K562 (cell line): ENCODE data around the gene COX14. TPM values are rescaled to one million over a fixed set of nuclear protein-coding genes. Genes with fewer than 3 reads are reported as not detected.

ENCODE experiments used
- ATAC-seq: fragments of 200-7000 bp; cut with Tn5 transposase; 3 replicates; pipeline ENCODE4 v1.9.1; 2020; ENCODE audit warnings: moderate library complexity
- BruUV-seq: library from RNA; stranded (reverse); fragments of 400-500 nt; replicated peaks from 2 replicates; lab custom pipeline; 2021; lab: Mats Ljungman, UMichigan
- CTCF ChIA-PET: fragments of 300-600 bp; formaldehyde crosslinking; extraction: SDS; loops from one replicate; lab custom pipeline; 2021; ENCODE audit warnings: low intra/inter-chr PET ratio; lab: Yijun Ruan, JAX
- POLR2A ChIA-PET: fragments of 300-600, 350-650 bp; sonication (Branson Sonifier 250); formaldehyde crosslinking; extraction: SDS; loops from one replicate; lab custom pipeline; 2021; ENCODE audit warnings: antibody characterized with exemption, inconsistent platforms; lab: Yijun Ruan, JAX
- DNase-seq, 4 experiments: peaks; one replicate each; pipeline versions ENCODE4 v3.0.0 to v3.0.0-alpha.2; 2011 to 2018; ENCODE audit warnings: low spot score in 3 of 4, mixed read lengths in 3 of 4; ENCODE audit errors: extremely low read depth in 1 of 4
- FAIRE-seq: peaks from 2 replicates; lab custom pipeline; 2011; peaks lifted over from hg19 to GRCh38; lab: Jason Lieb, UNC
- H2AFZ ChIP-seq: 2 replicates; pipeline ENCODE4 v1.6.0; 2011; ENCODE audit warnings: low read depth, low read length, control low read depth, inconsistent platforms
- H3K27ac ChIP-seq: fragments of 200-600 bp; 3 replicates; pipeline ENCODE4 v1.8.0; 2011; ENCODE audit warnings: low read depth, mild to moderate bottlenecking, control low read depth, inconsistent platforms, low read length, moderate library complexity, mixed read lengths; ENCODE audit errors: extremely low read depth
- H3K27me3 ChIP-seq, 2 experiments: fragments of 300-600 bp in 1 of 2; 2 replicates in 1 of 2; 3 replicates in 1 of 2; pipeline versions ENCODE4 v1.6.0 to v1.8.0; 2011; ENCODE audit warnings: inconsistent platforms in 2 of 2, low read length in 2 of 2, mild to moderate bottlenecking in 1 of 2, mixed read lengths in 1 of 2, moderate library complexity in 1 of 2; ENCODE audit not compliant: control insufficient read depth in 2 of 2, insufficient read depth in 2 of 2
- H3K36me3 ChIP-seq: fragments of 300-600 bp; 3 replicates; pipeline ENCODE4 v1.8.0; 2011; ENCODE audit warnings: mild to moderate bottlenecking, low read length, inconsistent platforms; ENCODE audit not compliant: control insufficient read depth, insufficient read depth
- H3K4me1 ChIP-seq, 2 experiments: fragments of 200-600 bp in 1 of 2; replicated peaks in 1 of 2; 2 replicates in 1 of 2; 3 replicates in 1 of 2; pipeline versions ENCODE4 v1.5.1 to v1.8.0; 2011; ENCODE audit warnings: inconsistent platforms in 2 of 2, low read length in 2 of 2, mild to moderate bottlenecking in 1 of 2, mixed read lengths in 1 of 2, moderate library complexity in 1 of 2; ENCODE audit not compliant: control insufficient read depth in 2 of 2, insufficient read depth in 2 of 2
- H3K4me2 ChIP-seq: 2 replicates; pipeline ENCODE4 v1.6.1; 2011; ENCODE audit warnings: low read length, control low read depth, inconsistent platforms, mixed read lengths; ENCODE audit not compliant: insufficient read depth
- H3K4me3 ChIP-seq: fragments of 200-600 bp; sonication (generic), shearing (Covaris generic); 2 replicates; pipeline ENCODE4 v1.5.1; 2016; ENCODE audit warnings: control low read depth, inconsistent platforms
- H3K79me2 ChIP-seq: fragments of 200-600 bp; 3 replicates; pipeline ENCODE4 v1.8.0; 2011; ENCODE audit warnings: low read length, inconsistent platforms; ENCODE audit not compliant: control insufficient read depth, insufficient read depth
- H3K9ac ChIP-seq, 2 experiments: 2 replicates each; pipeline versions ENCODE4 v1.6.0 to v1.6.1; 2011; ENCODE audit warnings: low read depth in 2 of 2, low read length in 2 of 2, control low read depth in 1 of 2, inconsistent platforms in 1 of 2, mild to moderate bottlenecking in 1 of 2, mixed read lengths in 1 of 2; ENCODE audit not compliant: insufficient read depth in 1 of 2
- H3K9me1 ChIP-seq: one replicate; pipeline ENCODE4 v1.6.0; 2011; ENCODE audit warnings: inconsistent platforms, mild to moderate bottlenecking, low read length, moderate library complexity; ENCODE audit not compliant: control insufficient read depth, insufficient read depth
- H3K9me3 ChIP-seq: replicated peaks from 2 replicates; pipeline ENCODE4 v1.5.1; 2011; ENCODE audit warnings: low read depth, low read length, inconsistent platforms; ENCODE audit not compliant: control insufficient read depth, insufficient read depth
- H4K20me1 ChIP-seq: replicated peaks from 2 replicates; pipeline ENCODE4 v1.6.1; 2011; ENCODE audit warnings: low read length, inconsistent platforms, mixed read lengths; ENCODE audit not compliant: control insufficient read depth, insufficient read depth
- HMGN3 ChIP-seq: IDR thresholded peaks from 2 replicates; pipeline ENCODE4 v1.6.1; 2011; ENCODE audit warnings: borderline replicate concordance, low read depth, mild to moderate bottlenecking, mixed read lengths, low read length; ENCODE audit not compliant: insufficient read length; ENCODE audit errors: extremely low read depth
- HNRNPL ChIP-seq: fragments of 200-400 bp; formaldehyde crosslinking; IDR thresholded peaks from 2 replicates; pipeline ENCODE4 v1.6.1; 2017; ENCODE audit warnings: low read depth, mild to moderate bottlenecking, low read length
- KLF1 ChIP-seq: fragments of 450-650 bp; IDR thresholded peaks from 2 replicates; pipeline ENCODE4 v1.6.1; 2016; ENCODE audit warnings: missing genetic modification characterization, missing compliant biosample characterization
- MBD2 ChIP-seq: sonication (generic); IDR thresholded peaks from 2 replicates; pipeline ENCODE4 v1.6.1; 2016; ENCODE audit warnings: low read depth, borderline replicate concordance
- POLR2A ChIP-seq: fragments of 450-650 bp; conservative IDR thresholded peaks from 2 replicates; pipeline ENCODE4 v1.6.1; 2016
- PTTG1 ChIP-seq: fragments of 450-650 bp; IDR thresholded peaks from 2 replicates; pipeline ENCODE4 v1.6.1; 2016; ENCODE audit warnings: low read depth, mild to moderate bottlenecking, missing genetic modification characterization, missing compliant biosample characterization
- SRSF3 ChIP-seq: fragments of 200-400 bp; formaldehyde crosslinking; IDR thresholded peaks from 2 replicates; pipeline ENCODE4 v1.6.1; 2016; ENCODE audit warnings: mild to moderate bottlenecking, low read length, moderate library complexity; ENCODE audit not compliant: insufficient read depth
- TEAD1 ChIP-seq, 2 experiments: fragments of 450-650 bp in 1 of 2; sonication (generic) in 1 of 2; formaldehyde crosslinking; IDR thresholded peaks; 2 replicates each; pipeline versions ENCODE4 v1.4.0 to v1.8.0; 2020 to 2022; ENCODE audit warnings: mild to moderate bottlenecking in 2 of 2, missing genetic modification reagents in 1 of 2
- ZNF212 ChIP-seq: fragments of 450-650 bp; formaldehyde crosslinking; IDR thresholded peaks from 2 replicates; pipeline ENCODE4 v1.4.0; 2020; ENCODE audit warnings: mild to moderate bottlenecking
- ZNF696 ChIP-seq: fragments of 250-450 bp; sonication (Bioruptor Pico); conservative IDR thresholded peaks from 2 replicates; pipeline ENCODE4 v1.4.0; 2020; ENCODE audit warnings: mild to moderate bottlenecking, moderate library complexity
- WGBS: fragments of 100-300 bp; shearing (Covaris generic); methylation state at CpG from one replicate; pipeline ENCODE4 v1.1.6; 2016; ENCODE audit warnings: low coverage, mixed read lengths; ENCODE audit not compliant: insufficient coverage; ENCODE audit errors: missing lambda C conversion rate; 5-methylcytosine and 5-hydroxymethylcytosine counted together
- in situ Hi-C: fragments of 300-500 bp; cut with MboI; formaldehyde crosslinking; loops from 4 replicates; pipeline ENCODE4 v1.15.0; 2018; ENCODE audit warnings: inconsistent platforms, mixed read lengths
- intact Hi-C: fragments of 100-400 bp; cut with micrococcal nuclease; formaldehyde crosslinking; loops from 2 replicates; pipeline ENCODE4 v1.14.2; 2022
- polyA plus RNA-seq, 8 experiments: library from polyadenylated mRNA; depleted of rRNA in 4 of 8; stranded (reverse) in 5 of 8; unstranded in 3 of 8; fragments of >200 nt; fragmentation: Nextera tagmentation in 2 of 8; fragmentation: Illumina TruSeq in 1 of 8; extraction: Ambion mirVana in 2 of 8; extraction: Trizol in 1 of 8; gene quantifications; 2 replicates each; pipeline versions ENCODE4 v1.2.1 to v1.2.3, GENCODE V29; 2011 to 2014; ENCODE audit warnings: inconsistent platforms in 1 of 8, missing spikeins in 1 of 8
- total RNA-seq, 7 experiments: library from RNA; depleted of rRNA in 6 of 7; stranded (reverse); fragments of >200 nt in 6 of 7; fragmentation: Illumina TruSeq in 2 of 7; extraction: Trizol in 2 of 7; gene quantifications; 2 replicates each; pipeline versions ENCODE4 v1.2.1 to v1.2.3, GENCODE V29; 2011 to 2021; ENCODE audit warnings: low replicate concordance in 1 of 7
- TF ChIP-seq, protein P1 (sequence below), 3 experiments: fragments of 200-800 bp in 1 of 3; sonication (Bioruptor generic) in 1 of 3; sonication (generic) in 1 of 3; formaldehyde crosslinking in 1 of 3; IDR thresholded peaks; 2 replicates each; pipeline versions ENCODE4 v1.6.1 to v1.8.0; 2016 to 2022; ENCODE audit warnings: mild to moderate bottlenecking in 2 of 3, missing compliant biosample characterization in 2 of 3, missing genetic modification characterization in 2 of 3, missing genetic modification reagents in 1 of 3
- TF ChIP-seq, protein P2 (sequence below): sonication (generic); formaldehyde crosslinking; IDR thresholded peaks from 2 replicates; pipeline ENCODE4 v1.8.1; 2023; ENCODE audit warnings: mild to moderate bottlenecking, missing genetic modification reagents
- TF ChIP-seq, protein P3 (sequence below): fragments of 250-450 bp; sonication (Bioruptor Pico); IDR thresholded peaks from 2 replicates; pipeline ENCODE4 v1.8.0; 2021; ENCODE audit warnings: moderate library complexity, mild to moderate bottlenecking, inconsistent platforms

COX14 gene
- total and polyA plus RNA-seq, 9 of the 15 experiments (the other 6 are each of a cell fraction or from before 2014, with no cell fraction given) = 44.4 to 269 (median 53.4) TPM

DNA sequence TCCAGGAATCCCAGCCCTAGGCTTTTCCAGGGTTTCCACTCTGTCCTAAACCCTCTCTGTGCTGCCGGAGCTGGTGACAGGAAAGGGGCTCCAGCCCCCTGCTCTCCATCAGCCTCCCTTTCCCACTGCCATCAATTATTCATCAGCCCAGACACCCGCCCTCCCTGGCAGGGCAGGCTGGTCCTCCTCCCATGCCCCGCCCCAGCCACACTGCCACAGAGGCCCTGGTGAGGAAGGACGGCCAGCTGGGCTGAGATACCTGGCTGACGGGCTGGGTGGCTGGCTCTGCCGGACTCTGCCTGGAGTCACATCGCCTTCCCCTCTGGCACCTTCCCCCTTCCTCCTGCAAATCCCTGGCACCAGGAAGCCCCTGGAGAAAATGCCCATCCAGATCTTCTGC, 38.8 kb upstream of the COX14 start:
- Histone ChIP-seq H3K9ac (no peak overlapping the region), H3K27ac (no peak overlapping the region), H3K79me2 (no peaks in the 10 kb centered on the region), H3K4me3 (no peak overlapping the region), H3K9me1 (peaks cover 8% of the 10 kb centered on the region), H2AFZ (no peak overlapping the region), H3K36me3 (no peaks in the 10 kb centered on the region), H4K20me1 (no peaks in the 10 kb centered on the region), H3K4me1 (peaks cover 24 to 25% of the 10 kb centered on the region in 2 experiments; a peak in 4 of 5 replicates), H3K4me2 (no peak overlapping the region), H3K27me3 (peaks cover 0 to 6% of the 10 kb centered on the region in 2 experiments; a peak in 1 of 5 replicates), H3K9me3 (no peaks in the 10 kb centered on the region)
- ChIA-PET POLR2A (interaction anchor here (0.5 kb wide), 1 partner anchor 211 kb away, joined by 3 read pairs; no protein-coding TSS in a partner anchor), CTCF (interaction anchor here (5.8 kb wide), 1 partner anchor 103 kb away, joined by 66 read pairs; no protein-coding TSS in a partner anchor)
- intact Hi-C loops = no loop called here
- FAIRE-seq (no peak), ATAC-seq (no peak), DNase-seq (no peak)
- in situ Hi-C loops = loop anchor here (5.0 kb wide), 1 partner anchor 239 kb away; no protein-coding TSS in a partner anchor
- TF ChIP-seq HNRNPL (no peak), HMGN3 (no peak), POLR2A (no peak), ZNF212 (CRISPR knock-in tag) (no peak), PTTG1 (tag) (no peak), KLF1 (no peak), TEAD1 (CRISPR knock-in tag; IDR thresholded peaks at IDR 0.05) (no peak), ZNF696 (CRISPR knock-in tag) (no peak), MBD2 (no peak), SRSF3 (no peak)
- TF ChIP-seq, protein P1, sequence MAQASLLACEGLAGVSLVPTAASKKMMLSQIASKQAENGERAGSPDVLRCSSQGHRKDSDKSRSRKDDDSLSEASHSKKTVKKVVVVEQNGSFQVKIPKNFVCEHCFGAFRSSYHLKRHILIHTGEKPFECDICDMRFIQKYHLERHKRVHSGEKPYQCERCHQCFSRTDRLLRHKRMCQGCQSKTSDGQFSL (CRISPR knock-in tag; IDR thresholded peaks at IDR 0.05) = no peak
- TF ChIP-seq, protein P1 (tag; IDR thresholded peaks at IDR 0.05) = no peak
- TF ChIP-seq, protein P2, sequence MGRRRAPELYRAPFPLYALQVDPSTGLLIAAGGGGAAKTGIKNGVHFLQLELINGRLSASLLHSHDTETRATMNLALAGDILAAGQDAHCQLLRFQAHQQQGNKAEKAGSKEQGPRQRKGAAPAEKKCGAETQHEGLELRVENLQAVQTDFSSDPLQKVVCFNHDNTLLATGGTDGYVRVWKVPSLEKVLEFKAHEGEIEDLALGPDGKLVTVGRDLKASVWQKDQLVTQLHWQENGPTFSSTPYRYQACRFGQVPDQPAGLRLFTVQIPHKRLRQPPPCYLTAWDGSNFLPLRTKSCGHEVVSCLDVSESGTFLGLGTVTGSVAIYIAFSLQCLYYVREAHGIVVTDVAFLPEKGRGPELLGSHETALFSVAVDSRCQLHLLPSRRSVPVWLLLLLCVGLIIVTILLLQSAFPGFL (CRISPR knock-in tag) = no peak
- TF ChIP-seq, protein P3, sequence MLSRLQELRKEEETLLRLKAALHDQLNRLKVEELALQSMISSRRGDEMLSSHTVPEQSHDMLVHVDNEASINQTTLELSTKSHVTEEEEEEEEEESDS = no peak
- WGBS = 69% methylated on average over 2 of the region's 7 CpGs
- BruUV-seq = no TSS peak
